Measurements from ENCODE around the gene RBM25.

The RBM25 gene

DNA sequence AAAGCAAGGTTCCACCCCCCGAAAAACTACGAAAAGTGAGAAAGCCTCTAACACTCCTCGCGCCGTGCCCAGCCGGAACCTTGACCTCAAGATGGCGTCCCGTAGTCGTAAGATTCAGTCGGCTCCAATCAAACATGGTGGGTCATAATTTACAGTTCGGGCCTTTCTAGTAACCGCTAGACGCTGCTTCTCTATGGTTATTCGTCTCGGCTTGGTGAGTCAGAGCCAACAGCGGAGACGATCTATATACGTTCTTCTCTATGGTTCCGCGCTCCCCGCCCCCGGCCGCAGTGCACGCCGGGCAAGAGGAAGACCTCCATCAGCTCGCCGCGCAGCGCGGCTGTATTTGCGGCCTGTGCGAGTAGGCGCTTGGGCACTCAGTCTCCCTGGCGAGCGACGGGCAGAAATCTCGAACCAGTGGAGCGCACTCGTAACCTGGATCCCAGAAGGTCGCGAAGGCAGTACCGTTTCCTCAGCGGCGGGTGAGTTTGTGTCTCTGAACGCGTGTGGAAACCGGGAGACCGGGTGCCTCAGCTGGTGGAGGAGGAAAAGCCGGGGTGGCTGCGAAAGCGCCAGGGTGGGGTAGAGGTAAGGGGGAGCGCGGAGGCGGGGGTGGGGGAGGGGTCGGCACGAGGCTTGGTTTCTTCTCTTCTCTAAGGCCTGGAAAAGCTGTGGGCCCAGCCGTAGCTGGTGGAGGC is at the start of gene RBM25 (continued):
- TF ChIP-seq, protein P1, sequence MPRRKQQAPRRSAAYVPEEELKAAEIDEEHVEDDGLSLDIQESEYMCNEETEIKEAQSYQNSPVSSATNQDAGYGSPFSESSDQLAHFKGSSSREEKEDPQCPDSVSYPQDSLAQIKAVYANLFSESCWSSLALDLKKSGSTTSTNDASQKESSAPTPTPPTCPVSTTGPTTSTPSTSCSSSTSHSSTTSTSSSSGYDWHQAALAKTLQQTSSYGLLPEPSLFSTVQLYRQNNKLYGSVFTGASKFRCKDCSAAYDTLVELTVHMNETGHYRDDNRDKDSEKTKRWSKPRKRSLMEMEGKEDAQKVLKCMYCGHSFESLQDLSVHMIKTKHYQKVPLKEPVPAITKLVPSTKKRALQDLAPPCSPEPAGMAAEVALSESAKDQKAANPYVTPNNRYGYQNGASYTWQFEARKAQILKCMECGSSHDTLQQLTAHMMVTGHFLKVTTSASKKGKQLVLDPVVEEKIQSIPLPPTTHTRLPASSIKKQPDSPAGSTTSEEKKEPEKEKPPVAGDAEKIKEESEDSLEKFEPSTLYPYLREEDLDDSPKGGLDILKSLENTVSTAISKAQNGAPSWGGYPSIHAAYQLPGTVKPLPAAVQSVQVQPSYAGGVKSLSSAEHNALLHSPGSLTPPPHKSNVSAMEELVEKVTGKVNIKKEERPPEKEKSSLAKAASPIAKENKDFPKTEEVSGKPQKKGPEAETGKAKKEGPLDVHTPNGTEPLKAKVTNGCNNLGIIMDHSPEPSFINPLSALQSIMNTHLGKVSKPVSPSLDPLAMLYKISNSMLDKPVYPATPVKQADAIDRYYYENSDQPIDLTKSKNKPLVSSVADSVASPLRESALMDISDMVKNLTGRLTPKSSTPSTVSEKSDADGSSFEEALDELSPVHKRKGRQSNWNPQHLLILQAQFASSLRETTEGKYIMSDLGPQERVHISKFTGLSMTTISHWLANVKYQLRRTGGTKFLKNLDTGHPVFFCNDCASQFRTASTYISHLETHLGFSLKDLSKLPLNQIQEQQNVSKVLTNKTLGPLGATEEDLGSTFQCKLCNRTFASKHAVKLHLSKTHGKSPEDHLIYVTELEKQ (tag by site-specific recombination; IDR thresholded peaks at IDR 0.05; ENCODE audit: borderline replicate concordance): no peak
- TF ChIP-seq ZNF140 (tag by site-specific recombination; IDR thresholded peaks at IDR 0.05) (no peak), ZNF660 (tag by site-specific recombination; IDR thresholded peaks at IDR 0.05) (0 out of 2 replicates have a peak, but pooled peaks have one; percentile 72), CTCF (tag by site-specific recombination; IDR thresholded peaks at IDR 0.05) (no peak), PRDM6 (tag by site-specific recombination; IDR thresholded peaks at IDR 0.05) (no peak), ZNF221 (tag by site-specific recombination; IDR thresholded peaks at IDR 0.05; ENCODE audit: borderline replicate concordance) (no peak), ZSCAN23 (tag by site-specific recombination; IDR thresholded peaks at IDR 0.05) (no peak), ZBTB17 (tag by site-specific recombination; IDR thresholded peaks at IDR 0.05) (peak; percentile 87), REPIN1 (tag by site-specific recombination; IDR thresholded peaks at IDR 0.05; ENCODE audit: low read depth) (no peak), ZNF544 (tag by site-specific recombination; IDR thresholded peaks at IDR 0.05) (no peak), KLF17 (tag by site-specific recombination; IDR thresholded peaks at IDR 0.05) (no peak), ZBTB21 (tag by site-specific recombination; IDR thresholded peaks at IDR 0.05) (no peak; the same call in 1 of the 2 replicates), KLF9 (tag by site-specific recombination; IDR thresholded peaks at IDR 0.05; ENCODE audit: low read depth) (peak; percentile 55; the same call in 1 of the 2 replicates), ZNF24 (tag by site-specific recombination; IDR thresholded peaks at IDR 0.05) (peak; percentile 53; the same call in 1 of the 2 replicates), ZNF692 (tag by site-specific recombination; IDR thresholded peaks at IDR 0.05) (no peak), ZNF701 (tag by site-specific recombination; IDR thresholded peaks at IDR 0.05) (no peak), HIC1 (tag by site-specific recombination; IDR thresholded peaks at IDR 0.05) (peak; percentile 38; the same call in 1 of the 2 replicates), ZNF354C (tag by site-specific recombination; IDR thresholded peaks at IDR 0.05; ENCODE audit: borderline replicate concordance, low read depth) (no peak), ZNF184 (tag by site-specific recombination; IDR thresholded peaks at IDR 0.05) (no peak)
- TF ChIP-seq, protein P2, sequence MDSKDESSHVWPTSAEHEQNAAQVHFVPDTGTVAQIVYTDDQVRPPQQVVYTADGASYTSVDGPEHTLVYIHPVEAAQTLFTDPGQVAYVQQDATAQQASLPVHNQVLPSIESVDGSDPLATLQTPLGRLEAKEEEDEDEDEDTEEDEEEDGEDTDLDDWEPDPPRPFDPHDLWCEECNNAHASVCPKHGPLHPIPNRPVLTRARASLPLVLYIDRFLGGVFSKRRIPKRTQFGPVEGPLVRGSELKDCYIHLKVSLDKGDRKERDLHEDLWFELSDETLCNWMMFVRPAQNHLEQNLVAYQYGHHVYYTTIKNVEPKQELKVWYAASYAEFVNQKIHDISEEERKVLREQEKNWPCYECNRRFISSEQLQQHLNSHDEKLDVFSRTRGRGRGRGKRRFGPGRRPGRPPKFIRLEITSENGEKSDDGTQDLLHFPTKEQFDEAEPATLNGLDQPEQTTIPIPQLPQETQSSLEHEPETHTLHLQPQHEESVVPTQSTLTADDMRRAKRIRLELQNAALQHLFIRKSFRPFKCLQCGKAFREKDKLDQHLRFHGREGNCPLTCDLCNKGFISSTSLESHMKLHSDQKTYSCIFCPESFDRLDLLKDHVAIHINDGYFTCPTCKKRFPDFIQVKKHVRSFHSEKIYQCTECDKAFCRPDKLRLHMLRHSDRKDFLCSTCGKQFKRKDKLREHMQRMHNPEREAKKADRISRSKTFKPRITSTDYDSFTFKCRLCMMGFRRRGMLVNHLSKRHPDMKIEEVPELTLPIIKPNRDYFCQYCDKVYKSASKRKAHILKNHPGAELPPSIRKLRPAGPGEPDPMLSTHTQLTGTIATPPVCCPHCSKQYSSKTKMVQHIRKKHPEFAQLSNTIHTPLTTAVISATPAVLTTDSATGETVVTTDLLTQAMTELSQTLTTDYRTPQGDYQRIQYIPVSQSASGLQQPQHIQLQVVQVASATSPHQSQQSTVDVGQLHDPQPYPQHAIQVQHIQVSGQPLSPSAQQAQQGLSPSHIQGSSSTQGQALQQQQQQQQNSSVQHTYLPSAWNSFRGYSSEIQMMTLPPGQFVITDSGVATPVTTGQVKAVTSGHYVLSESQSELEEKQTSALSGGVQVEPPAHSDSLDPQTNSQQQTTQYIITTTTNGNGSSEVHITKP (tag by site-specific recombination; IDR thresholded peaks at IDR 0.05): peak; percentile 63; the same call in 1 of the 2 replicates
- TF ChIP-seq, protein P3, sequence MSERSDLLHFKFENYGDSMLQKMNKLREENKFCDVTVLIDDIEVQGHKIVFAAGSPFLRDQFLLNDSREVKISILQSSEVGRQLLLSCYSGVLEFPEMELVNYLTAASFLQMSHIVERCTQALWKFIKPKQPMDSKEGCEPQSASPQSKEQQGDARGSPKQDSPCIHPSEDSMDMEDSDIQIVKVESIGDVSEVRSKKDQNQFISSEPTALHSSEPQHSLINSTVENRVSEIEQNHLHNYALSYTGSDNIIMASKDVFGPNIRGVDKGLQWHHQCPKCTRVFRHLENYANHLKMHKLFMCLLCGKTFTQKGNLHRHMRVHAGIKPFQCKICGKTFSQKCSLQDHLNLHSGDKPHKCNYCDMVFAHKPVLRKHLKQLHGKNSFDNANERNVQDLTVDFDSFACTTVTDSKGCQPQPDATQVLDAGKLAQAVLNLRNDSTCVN (tag by site-specific recombination; optimal IDR thresholded peaks at IDR 0.05): peak; percentile 77

Data from HEK293 (cell line).